ENCODE data around the gene FOXC1.

The FOXC1 gene

GRCh38 chr6:1609648-1610496 lies at the start of gene FOXC1:
Gene FOXC1, plus strand, starts transcription at chr6:1609915. Its CDS starts 531 bp downstream, at chr6:1610446.
- peak; percentile 37 to 47 for DNase-seq

GRCh38 chr6:1560281-1561058 lies 49.2 kb upstream of the FOXC1 start:
- no peak for DNase-seq

- no peak for DNase-seq
Observed at GRCh38 chr6:1561355-1561754, 48.4 kb upstream of the FOXC1 start.

- DNase-seq: no peak
Observed at GRCh38 chr6:1562171-1562955, 47.4 kb upstream of the FOXC1 start.

- no peak for DNase-seq
Observed at GRCh38 chr6:1569377-1569776, 40.3 kb upstream of the FOXC1 start.

- DNase-seq: no peak
Observed at GRCh38 chr6:1570848-1571247, 38.9 kb upstream of the FOXC1 start.

GRCh38 chr6:1572892-1573291 lies 36.8 kb upstream of the FOXC1 start:
- DNase-seq: no peak

- no peak for DNase-seq
Observed at GRCh38 chr6:1574083-1574761, 35.5 kb upstream of the FOXC1 start.

- no peak for DNase-seq
Observed at GRCh38 chr6:1574890-1575209, 34.9 kb upstream of the FOXC1 start.

- DNase-seq: no peak
Observed at GRCh38 chr6:1575210-1576041, 34.3 kb upstream of the FOXC1 start.

- DNase-seq: no peak
Observed at GRCh38 chr6:1576166-1576565, 33.5 kb upstream of the FOXC1 start.

GRCh38 chr6:1576711-1577110 lies 33.0 kb upstream of the FOXC1 start:
- no peak for DNase-seq

- DNase-seq: no peak
Observed at GRCh38 chr6:1577146-1577680, 32.5 kb upstream of the FOXC1 start.

- no peak for DNase-seq
Observed at GRCh38 chr6:1577896-1578745, 31.6 kb upstream of the FOXC1 start.

GRCh38 chr6:1579096-1579495 lies 30.6 kb upstream of the FOXC1 start:
- DNase-seq: no peak

GRCh38 chr6:1580109-1580508 lies 29.6 kb upstream of the FOXC1 start:
- DNase-seq: no peak

- DNase-seq: no peak
Observed at GRCh38 chr6:1580585-1580984, 29.1 kb upstream of the FOXC1 start.

- DNase-seq: no peak
Observed at GRCh38 chr6:1581120-1581991, 28.4 kb upstream of the FOXC1 start.

GRCh38 chr6:1584146-1584545 lies 25.6 kb upstream of the FOXC1 start:
- DNase-seq: no peak

All from CD4-positive, alpha-beta T cell treated with Interleukin-4 for 1 hour (primary cell).